ENCODE results near the gene RPL35A. TPM values are rescaled to one million over a fixed set of nuclear protein-coding genes. Genes with fewer than 3 reads are reported as not detected.

The RPL35A gene
- total and polyA plus RNA-seq, 2 donors (not counting 1 experiment from before 2014, with no cell fraction given), result 1,228 to 1,242 TPM

DNA sequence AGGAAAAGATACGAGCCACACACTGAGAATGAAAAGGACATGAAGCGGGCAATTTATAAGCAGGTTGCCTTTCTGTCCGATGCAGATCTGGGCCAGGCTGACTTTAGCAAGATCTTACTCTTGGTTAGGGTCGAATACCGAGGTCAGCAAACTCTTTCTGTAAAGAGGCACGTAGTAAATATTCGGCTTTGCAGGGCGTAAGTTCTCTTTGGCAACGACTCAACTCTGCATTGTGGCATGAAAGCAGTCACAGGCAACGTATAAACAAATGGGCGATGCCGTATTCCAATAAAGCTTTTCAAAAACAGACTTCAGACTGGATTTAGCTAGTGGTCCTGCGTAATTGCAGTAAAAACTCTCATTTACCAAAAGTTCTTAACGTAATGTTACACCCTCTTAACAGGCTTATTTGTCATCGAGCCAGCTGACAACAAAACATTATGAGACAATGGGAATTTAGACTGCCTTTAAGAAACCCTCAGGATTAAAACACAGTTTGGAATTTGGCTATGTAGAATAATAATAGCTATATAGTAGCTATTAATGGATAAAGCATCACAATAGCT, 13.1 kb upstream of the RPL35A start:
- TF ChIP-seq CTCF (IDR thresholded peaks at IDR 0.05) (no peak), EZH2 (IDR thresholded peaks at IDR 0.05; ENCODE audit: borderline replicate concordance, insufficient read depth, low read depth, low read length, poor library complexity, severe bottlenecking) (no peak)
- CTCF ChIA-PET, result interaction anchor here (0.9 to 1.0 kb wide), 2 partner anchors 30 to 31 kb away, joined by 5 to 7 read pairs; no protein-coding TSS in a partner anchor
- Mint-ChIP-seq H3K27me3 (no peaks in the 10 kb centered on the region), H3K9me3 (ENCODE audit: insufficient read depth) (no peaks in the 10 kb centered on the region), H3K4me3 (no peak overlapping the region), H3K27ac (no peak overlapping the region), H3K4me1 (no peaks in the 10 kb centered on the region)
- Histone ChIP-seq H3K4me3 (ENCODE audit: control extremely low read depth in 1 of 5, extremely low read depth in 1 of 5, insufficient read depth in 1 of 5, low read depth in 2 of 5, low read length in 4 of 5) (no peak overlapping the region), H3K27ac (ENCODE audit: low read length in 2 of 2) (no peak overlapping the region), H3K36me3 (replicated peaks in 1 of 2; ENCODE audit: control extremely low read depth in 1 of 2, control insufficient read depth in 1 of 2, extremely low read depth in 1 of 2, insufficient read depth in 2 of 2, low read length in 1 of 2) (no peaks in the 10 kb centered on the region), H3K9ac (ENCODE audit: low read length) (no peak overlapping the region), H3K9me3 (ENCODE audit: control extremely low read depth in 1 of 3, control insufficient read depth in 2 of 3, insufficient read depth in 1 of 3, low read length in 2 of 3) (no peaks in the 10 kb centered on the region), H3K79me2 (ENCODE audit: control insufficient read depth, insufficient read depth, low read length) (no peaks in the 10 kb centered on the region), H3K4me2 (replicated peaks; ENCODE audit: low read depth, low read length, poor library complexity, severe bottlenecking) (no peak overlapping the region), H3K4me1 (ENCODE audit: control insufficient read depth in 2 of 2, insufficient read depth in 2 of 2, low read length in 2 of 2) (no peaks in the 10 kb centered on the region), H3K27me3 (replicated peaks in 1 of 4; ENCODE audit: control extremely low read depth in 1 of 4, control insufficient read depth in 3 of 4, insufficient read depth in 4 of 4, low read length in 3 of 4) (no peaks in the 10 kb centered on the region), H2AFZ (ENCODE audit: insufficient read depth, low read depth, low read length, poor library complexity, severe bottlenecking) (no peak overlapping the region), H4K20me1 (ENCODE audit: control insufficient read depth, insufficient read depth, low read length, poor library complexity, severe bottlenecking) (no peaks in the 10 kb centered on the region)
- intact Hi-C loops (cut with micrococcal nuclease), result no loop called here
- ATAC-seq (ENCODE audit: low read depth) (no peak), DNase-seq (no peak)
- WGBS (ENCODE audit: insufficient coverage), result 96% methylated on average over 13 of the region's 15 CpGs
- POLR2A ChIA-PET, result no interaction called here

GRCh38 chr3:197940745-197941384, 9.1 kb upstream of the RPL35A start:
- Histone ChIP-seq H3K9ac (ENCODE audit: low read length) (no peak overlapping the region), H3K27me3 (replicated peaks in 1 of 4; ENCODE audit: control extremely low read depth in 1 of 4, control insufficient read depth in 3 of 4, insufficient read depth in 4 of 4, low read length in 3 of 4) (no peaks in the 10 kb centered on the region), H2AFZ (ENCODE audit: insufficient read depth, low read depth, low read length, poor library complexity, severe bottlenecking) (no peak overlapping the region), H3K27ac (ENCODE audit: low read length in 2 of 2) (no peak overlapping the region), H3K9me3 (ENCODE audit: control extremely low read depth in 1 of 3, control insufficient read depth in 2 of 3, insufficient read depth in 1 of 3, low read length in 2 of 3) (no peaks in the 10 kb centered on the region), H3K36me3 (replicated peaks in 1 of 2; ENCODE audit: control extremely low read depth in 1 of 2, control insufficient read depth in 1 of 2, extremely low read depth in 1 of 2, insufficient read depth in 2 of 2, low read length in 1 of 2) (no peaks in the 10 kb centered on the region), H3K4me1 (ENCODE audit: control insufficient read depth in 2 of 2, insufficient read depth in 2 of 2, low read length in 2 of 2) (no peaks in the 10 kb centered on the region), H3K79me2 (ENCODE audit: control insufficient read depth, insufficient read depth, low read length) (no peaks in the 10 kb centered on the region), H4K20me1 (ENCODE audit: control insufficient read depth, insufficient read depth, low read length, poor library complexity, severe bottlenecking) (no peaks in the 10 kb centered on the region), H3K4me2 (replicated peaks; ENCODE audit: low read depth, low read length, poor library complexity, severe bottlenecking) (no peak overlapping the region), H3K4me3 (ENCODE audit: control extremely low read depth in 1 of 5, extremely low read depth in 1 of 5, insufficient read depth in 1 of 5, low read depth in 2 of 5, low read length in 4 of 5) (no peak overlapping the region)
- ChIA-PET CTCF (no interaction called here), POLR2A (no interaction called here)
- Mint-ChIP-seq H3K9me3 (ENCODE audit: insufficient read depth) (no peaks in the 10 kb centered on the region), H3K27ac (no peak overlapping the region), H3K4me3 (no peak overlapping the region), H3K4me1 (no peaks in the 10 kb centered on the region), H3K27me3 (no peaks in the 10 kb centered on the region)
- no peak for TF ChIP-seq EZH2 (IDR thresholded peaks at IDR 0.05; ENCODE audit: borderline replicate concordance, insufficient read depth, low read depth, low read length, poor library complexity, severe bottlenecking)
- no peak for TF ChIP-seq CTCF (IDR thresholded peaks at IDR 0.05)
- intact Hi-C loops (cut with micrococcal nuclease), result no loop called here
- no peak for ATAC-seq (ENCODE audit: low read depth)
- DNase-seq, result no peak
- WGBS (ENCODE audit: insufficient coverage), result 86% methylated on average over 1 of the region's 1 CpG

Measured in B cell (primary cell).